Ovary (tissue), 9 donors: ENCODE data around the gene STUM. TPM values are rescaled to one million over a fixed set of nuclear protein-coding genes. Genes with fewer than 3 reads are reported as not detected.

Experiments
- DNase-seq, 5 donors: peaks; one replicate each; pipeline ENCODE4 v3.0.0-alpha.2; 2019 to 2020
- H3K27ac ChIP-seq, 2 donors: fragments of 200-600 bp; one replicate each; pipeline versions ENCODE4 v1.5.1 to v1.8.0; 2019 to 2022
- H3K27me3 ChIP-seq: fragments of 200-600 bp; one replicate; pipeline ENCODE4 v1.8.0; 2022
- H3K36me3 ChIP-seq: fragments of 200-600 bp; sonication (generic); one replicate; pipeline ENCODE4 v1.5.1; 2019
- H3K4me1 ChIP-seq: one replicate; pipeline ENCODE4 v1.8.1; 2013; ENCODE audit warnings: mild to moderate bottlenecking, moderate library complexity; ENCODE audit not compliant: insufficient read depth
- H3K4me3 ChIP-seq: fragments of 200-600 bp; sonication (generic); one replicate; pipeline ENCODE4 v1.5.1; 2017
- H3K9me3 ChIP-seq, 2 donors: fragments of 200-600 bp in 1 of 2; sonication (generic) in 1 of 2; one replicate each; pipeline versions ENCODE4 v1.5.1 to v1.8.1; 2013 to 2019; ENCODE audit warnings: mild to moderate bottlenecking in 1 of 2, moderate library complexity in 1 of 2
- CTCF ChIP-seq, 3 donors: fragments of 450-650 bp in 2 of 3; fragments of 200-600 bp in 1 of 3; IDR thresholded peaks; one replicate each; pipeline versions ENCODE4 v1.5.1 to v1.8.0; 2016 to 2022; ENCODE audit warnings: antibody characterized with exemption in 3 of 3, mild to moderate bottlenecking in 1 of 3
- EP300 ChIP-seq: sonication (generic); formaldehyde crosslinking; IDR thresholded peaks from one replicate; pipeline ENCODE4 v1.6.1; 2017; ENCODE audit warnings: antibody characterized with exemption
- POLR2A ChIP-seq: fragments of 450-650 bp; IDR thresholded peaks from one replicate; pipeline ENCODE4 v1.6.1; 2017; ENCODE audit warnings: antibody characterized with exemption, mild to moderate bottlenecking, moderate library complexity
- WGBS, 3 donors: extraction: QIAGEN DNeasy Blood & Tissue Kit in 1 of 3; methylation state at CpG; one replicate each; pipeline versions ENCODE4 v1.1.5 to v1.1.7; 2013 to 2017; 5-methylcytosine and 5-hydroxymethylcytosine counted together
- intact Hi-C, 4 donors: fragments of 100-400 bp; cut with DNase I; formaldehyde crosslinking; loops; one replicate each; pipeline versions ENCODE4 v1.11.0 to v1.15.1; 2022 to 2023
- polyA plus RNA-seq, 2 donors: library from polyadenylated mRNA; stranded (reverse); fragments of 200-250 nt in 1 of 2; fragments of 350-450 nt in 1 of 2; fragmentation: Illumina TruSeq in 1 of 2; extraction: RNeasy Lipid Tissue Mini Kit (QIAGEN cat#74804) in 1 of 2; gene quantifications; one replicate each; pipeline ENCODE4 v1.2.3, GENCODE V29; 2013 to 2014
- total RNA-seq, 7 donors: library from RNA; depleted of rRNA in 2 of 7; stranded (reverse); fragments of >200 nt in 2 of 7; fragmentation: NEBNext Ultra II Directional in 3 of 7; extraction: Animal tissue kit (Norgen Biotek cat#: 25700) in 3 of 7; gene quantifications; one replicate each; pipeline versions ENCODE4 v1.1.0 to v1.2.4, GENCODE V29; 2016 to 2023
- donor health status: DM: no; HTN: no; CAD: no; lungs with moderate emphysema.
- donor health status: DM: no; HTN: no; CAD: no.
- donor health status: Bipolar disorder and iron deficiency.
- donor health status: DM: yes; HTN: yes; CAD: no.
- donor health status: DM: no; HTN: no; CAD: no.
- donor health status: DM: yes; HTN: yes; CAD: no.

STUM gene
- total and polyA plus RNA-seq, 9 donors, result 0.24 to 6.1 (median 2.5) TPM

DNA sequence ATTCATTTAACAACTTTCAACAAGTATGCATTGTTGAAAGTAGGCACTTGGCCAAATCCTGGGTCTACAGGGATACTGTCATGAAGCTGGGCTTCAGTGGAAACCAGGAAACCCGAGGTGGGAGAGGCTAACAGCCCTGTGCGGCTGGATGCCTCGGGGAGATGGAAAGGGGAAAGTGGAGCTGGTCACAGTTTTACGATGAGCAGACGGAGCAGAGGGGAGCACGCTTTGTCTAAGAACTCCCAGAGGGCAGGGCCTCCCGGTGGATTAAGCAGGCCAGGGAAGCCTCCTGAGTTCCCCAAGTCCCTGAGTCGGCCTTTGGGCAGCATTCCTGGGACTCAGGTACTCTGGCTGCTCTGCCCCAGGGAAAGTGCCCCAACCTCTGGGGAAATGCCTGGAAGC is 23.8 kb downstream of the STUM start:
- H3K27ac ChIP-seq, result no peak overlapping the region
- 83 to 86% (median 84%) methylated on average over 8 of the region's 8 CpGs for WGBS, 3 donors
- TF ChIP-seq POLR2A (no peak), CTCF (IDR thresholded peaks at IDR 0.05) (no peak), EP300 (no peak)
- peaks cover 5% of the 10 kb centered on the region for H3K4me1 ChIP-seq
- H3K27me3 ChIP-seq, result no peaks in the 10 kb centered on the region
- intact Hi-C loops, result no loop called here
- H3K4me3 ChIP-seq, result no peak overlapping the region
- H3K36me3 ChIP-seq, result no peaks in the 10 kb centered on the region
- DNase-seq, result no peak
- no peaks in the 10 kb centered on the region for H3K9me3 ChIP-seq

GRCh38 chr1:226574044-226574443 is 25.5 kb downstream of the STUM start:
- H3K27me3 ChIP-seq, result no peaks in the 10 kb centered on the region
- 70 to 74% (median 71%) methylated on average over 2 of the region's 2 CpGs for WGBS, 3 donors
- intact Hi-C loops, result no loop called here
- no peaks in the 10 kb centered on the region for H3K4me1 ChIP-seq
- H3K27ac ChIP-seq, result no peak overlapping the region
- TF ChIP-seq EP300 (no peak), CTCF (IDR thresholded peaks at IDR 0.05) (no peak), POLR2A (no peak)
- no peaks in the 10 kb centered on the region for H3K36me3 ChIP-seq
- no peak for DNase-seq
- no peak overlapping the region for H3K4me3 ChIP-seq
- H3K9me3 ChIP-seq, result no peaks in the 10 kb centered on the region

GRCh38 chr1:226574591-226575435 is 26.2 kb downstream of the STUM start:
- no peaks in the 10 kb centered on the region for H3K36me3 ChIP-seq
- intact Hi-C loops, result no loop called here
- H3K27ac ChIP-seq, result peak overlapping the region in 1 of 2 donors; percentile 15
- H3K27me3 ChIP-seq, result no peaks in the 10 kb centered on the region
- no peaks in the 10 kb centered on the region for H3K9me3 ChIP-seq
- no peak overlapping the region for H3K4me3 ChIP-seq
- no peaks in the 10 kb centered on the region for H3K4me1 ChIP-seq
- TF ChIP-seq POLR2A (no peak), CTCF (IDR thresholded peaks at IDR 0.05) (no peak), EP300 (no peak)
- WGBS, 3 donors, result 93 to 94% (median 94%) methylated on average over 20 to 21 of the region's 21 CpGs
- no peak for DNase-seq

DNA sequence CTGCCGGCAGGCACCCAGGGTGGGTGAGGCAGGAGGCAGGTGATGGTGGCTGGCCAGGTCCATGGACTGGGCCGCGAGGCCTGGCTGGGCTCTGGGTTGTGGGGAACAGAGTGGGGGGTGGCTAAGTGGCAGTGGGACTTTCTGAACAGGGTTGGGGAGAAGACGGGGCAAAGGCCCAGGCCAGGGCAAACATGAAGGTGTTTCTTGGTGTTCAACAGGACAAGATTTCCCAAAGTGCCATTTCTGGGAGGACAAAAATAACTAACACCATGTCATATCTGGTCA is 26.8 kb downstream of the STUM start:
- H3K27ac ChIP-seq, result peak overlapping the region in 1 of 2 donors; percentile 15
- no peaks in the 10 kb centered on the region for H3K36me3 ChIP-seq
- no peaks in the 10 kb centered on the region for H3K9me3 ChIP-seq
- TF ChIP-seq EP300, result no peak
- no peak for TF ChIP-seq CTCF (IDR thresholded peaks at IDR 0.05)
- no peak for TF ChIP-seq POLR2A
- no peaks in the 10 kb centered on the region for H3K4me1 ChIP-seq
- 87 to 93% (median 91%) methylated on average over 4 of the region's 4 CpGs for WGBS, 3 donors
- intact Hi-C loops, result no loop called here
- DNase-seq, result no peak
- H3K27me3 ChIP-seq, result no peaks in the 10 kb centered on the region
- H3K4me3 ChIP-seq, result no peak overlapping the region
